ENCODE results near the gene ELOA2. TPM values are rescaled to one million over a fixed set of nuclear protein-coding genes. Genes with fewer than 3 reads are reported as not detected.

Gene ELOA2
- total and polyA plus RNA-seq, 2 experiments from 2014 or later: not detected

- no peak overlapping the region for H3K4me3 ChIP-seq
- no peaks in the 10 kb centered on the region for H4K20me1 ChIP-seq (ENCODE audit: insufficient read depth)
- TF ChIP-seq EZH2phosphoT487 (IDR thresholded peaks at IDR 0.05; ENCODE audit: insufficient read depth, low read depth): no peak
- TF ChIP-seq EZH2 (IDR thresholded peaks at IDR 0.05; ENCODE audit: insufficient read depth, poor library complexity, severe bottlenecking): no peak
- H3K4me2 ChIP-seq (ENCODE audit: unreplicated experiment): no peak overlapping the region
- no peaks in the 10 kb centered on the region for H3K4me1 ChIP-seq (ENCODE audit: insufficient read depth)
- no peaks in the 10 kb centered on the region for H3F3A ChIP-seq (ENCODE audit: insufficient read depth)
- H3K9me3 ChIP-seq (ENCODE audit: low read depth): no peaks in the 10 kb centered on the region
- 49 to 64% methylated on average over 5 of the region's 5 CpGs for WGBS, 2 experiments (ENCODE audit: low coverage in 1 of 2, low lambda C conversion rate in 2 of 2, missing lambda C conversion rate in 2 of 2)
- in situ Hi-C loops (cut with MboI): no loop called here
- H3K9ac ChIP-seq: no peak overlapping the region
- no peak for DNase-seq
- no peaks in the 10 kb centered on the region for H3K9me2 ChIP-seq (ENCODE audit: insufficient read depth)
- H3K27ac ChIP-seq: no peak overlapping the region
- no peaks in the 10 kb centered on the region for H3K79me2 ChIP-seq (ENCODE audit: insufficient read depth)
- H3K27me3 ChIP-seq (replicated peaks; ENCODE audit: insufficient read depth): no peaks in the 10 kb centered on the region
- H2AFZ ChIP-seq: no peak overlapping the region
- no peaks in the 10 kb centered on the region for H3K36me3 ChIP-seq (ENCODE audit: low read depth)
Observed at GRCh38 chr18:47054369-47054768, 18.9 kb upstream of the ELOA2 start.

GRCh38 chr18:47050468-47050867 is 15.0 kb upstream of the ELOA2 start:
- no peak overlapping the region for H3K4me2 ChIP-seq (ENCODE audit: unreplicated experiment)
- peak; percentile 68 for DNase-seq
- no peak overlapping the region for H2AFZ ChIP-seq
- no peaks in the 10 kb centered on the region for H4K20me1 ChIP-seq (ENCODE audit: insufficient read depth)
- no peak overlapping the region for H3K4me3 ChIP-seq
- H3K4me1 ChIP-seq (ENCODE audit: insufficient read depth): no peaks in the 10 kb centered on the region
- no peaks in the 10 kb centered on the region for H3F3A ChIP-seq (ENCODE audit: insufficient read depth)
- no peaks in the 10 kb centered on the region for H3K9me3 ChIP-seq (ENCODE audit: low read depth)
- H3K79me2 ChIP-seq (ENCODE audit: insufficient read depth): no peaks in the 10 kb centered on the region
- 35 to 36% methylated on average over 7 of the region's 7 CpGs for WGBS, 2 experiments (ENCODE audit: low coverage in 1 of 2, low lambda C conversion rate in 2 of 2, missing lambda C conversion rate in 2 of 2)
- H3K27me3 ChIP-seq (replicated peaks; ENCODE audit: insufficient read depth): no peaks in the 10 kb centered on the region
- H3K9ac ChIP-seq: no peak overlapping the region
- H3K9me2 ChIP-seq (ENCODE audit: insufficient read depth): no peaks in the 10 kb centered on the region
- in situ Hi-C loops (cut with MboI): no loop called here
- no peaks in the 10 kb centered on the region for H3K36me3 ChIP-seq (ENCODE audit: low read depth)
- H3K27ac ChIP-seq: no peak overlapping the region
- TF ChIP-seq EZH2phosphoT487 (IDR thresholded peaks at IDR 0.05; ENCODE audit: insufficient read depth, low read depth) (no peak), EZH2 (IDR thresholded peaks at IDR 0.05; ENCODE audit: insufficient read depth, poor library complexity, severe bottlenecking) (no peak)

GRCh38 chr18:47040982-47041381 is 5.6 kb upstream of the ELOA2 start:
- 72 to 76% methylated on average over 6 of the region's 6 CpGs for WGBS, 2 experiments (ENCODE audit: low coverage in 1 of 2, low lambda C conversion rate in 2 of 2, missing lambda C conversion rate in 2 of 2)
- Histone ChIP-seq H3F3A (ENCODE audit: insufficient read depth) (no peaks in the 10 kb centered on the region), H3K27ac (no peak overlapping the region), H3K36me3 (ENCODE audit: low read depth) (no peaks in the 10 kb centered on the region), H3K4me2 (ENCODE audit: unreplicated experiment) (no peak overlapping the region), H3K79me2 (ENCODE audit: insufficient read depth) (no peaks in the 10 kb centered on the region), H3K9me3 (ENCODE audit: low read depth) (no peaks in the 10 kb centered on the region), H3K9me2 (ENCODE audit: insufficient read depth) (no peaks in the 10 kb centered on the region), H2AFZ (no peak overlapping the region), H3K27me3 (replicated peaks; ENCODE audit: insufficient read depth) (no peaks in the 10 kb centered on the region), H3K4me1 (ENCODE audit: insufficient read depth) (no peaks in the 10 kb centered on the region), H4K20me1 (ENCODE audit: insufficient read depth) (no peaks in the 10 kb centered on the region), H3K9ac (no peak overlapping the region), H3K4me3 (no peak overlapping the region)
- no peak for DNase-seq
- TF ChIP-seq EZH2phosphoT487 (IDR thresholded peaks at IDR 0.05; ENCODE audit: insufficient read depth, low read depth) (no peak), EZH2 (IDR thresholded peaks at IDR 0.05; ENCODE audit: insufficient read depth, poor library complexity, severe bottlenecking) (no peak)
- in situ Hi-C loops (cut with MboI): no loop called here

- no peak for TF ChIP-seq EZH2 (IDR thresholded peaks at IDR 0.05; ENCODE audit: insufficient read depth, poor library complexity, severe bottlenecking)
- no peak for TF ChIP-seq EZH2phosphoT487 (IDR thresholded peaks at IDR 0.05; ENCODE audit: insufficient read depth, low read depth)
- in situ Hi-C loops (cut with MboI): no loop called here
- WGBS, 2 experiments (ENCODE audit: low coverage in 1 of 2, low lambda C conversion rate in 2 of 2, missing lambda C conversion rate in 2 of 2): 38% methylated on average over 3 of the region's 3 CpGs
- Histone ChIP-seq H3K4me2 (ENCODE audit: unreplicated experiment) (no peak overlapping the region), H4K20me1 (ENCODE audit: insufficient read depth) (no peaks in the 10 kb centered on the region), H3K27me3 (replicated peaks; ENCODE audit: insufficient read depth) (no peaks in the 10 kb centered on the region), H2AFZ (no peak overlapping the region), H3K9ac (no peak overlapping the region), H3K4me3 (no peak overlapping the region), H3F3A (ENCODE audit: insufficient read depth) (no peaks in the 10 kb centered on the region), H3K36me3 (ENCODE audit: low read depth) (no peaks in the 10 kb centered on the region), H3K4me1 (ENCODE audit: insufficient read depth) (no peaks in the 10 kb centered on the region), H3K79me2 (ENCODE audit: insufficient read depth) (no peaks in the 10 kb centered on the region), H3K27ac (no peak overlapping the region), H3K9me2 (ENCODE audit: insufficient read depth) (no peaks in the 10 kb centered on the region), H3K9me3 (ENCODE audit: low read depth) (no peaks in the 10 kb centered on the region)
- DNase-seq: no peak
Observed at GRCh38 chr18:47036927-47037578, 1.6 kb upstream of the ELOA2 start.
